NCI-H748 treated with DMSO at 0.1 percent for 48 hours (cell line): ENCODE results near the gene KRTAP29-1.
"Not testable (repeated sequence)": the region's sequence is repeated elsewhere in the genome, so short reads cannot be mapped to it uniquely, and the experiment has no call there.

Experiments used
- DNase-seq: peaks from one replicate; lab custom pipeline; 2025; lab: John Stamatoyannopoulos, UW

KRTAP29-1 gene

GRCh38 chr17:41301916-41302901 lies at the start of gene KRTAP29-1:
TSS of gene KRTAP29-1 (minus strand) at chr17:41302851. CDS start at chr17:41302851, 0 bp downstream.
- DNase-seq, result no peak

GRCh38 chr17:41351177-41351576 lies 48.5 kb upstream of the KRTAP29-1 start:
- DNase-seq, result no peak

DNA sequence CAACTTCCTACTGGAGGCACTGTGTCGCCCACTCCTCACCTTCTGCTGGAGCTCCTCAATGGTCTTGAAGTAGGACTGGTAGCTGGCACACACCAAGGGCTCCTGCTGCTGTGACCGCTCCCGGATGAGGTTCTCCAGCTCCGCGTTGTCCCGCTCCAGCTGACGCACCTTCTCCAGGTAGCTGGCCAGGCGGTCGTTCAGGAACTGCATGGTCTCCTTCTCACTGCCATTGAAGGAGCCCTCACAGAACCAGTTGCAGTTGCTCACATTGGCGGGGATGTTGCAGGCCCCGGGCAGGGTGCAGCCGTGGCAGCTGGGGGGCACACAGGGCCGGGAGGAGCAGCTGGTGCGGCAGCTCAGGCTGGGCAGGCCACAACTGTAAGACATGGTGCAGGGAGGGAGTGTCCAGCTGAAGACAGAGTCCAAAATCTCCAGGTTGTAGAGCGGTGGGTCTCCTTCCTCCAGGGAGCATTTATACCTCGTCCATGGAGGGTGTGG lies 47.8 kb upstream of the KRTAP29-1 start, which contains the start of gene KRT33A:
TSS of gene KRT33A (minus strand) at position 448 of the 498 bp plus-strand sequence. CDS start at position 387, 61 bp downstream.
- not testable (repeated sequence) for DNase-seq

GRCh38 chr17:41347869-41348760 lies 45.5 kb upstream of the KRTAP29-1 start:
- DNase-seq, result no peak

DNA sequence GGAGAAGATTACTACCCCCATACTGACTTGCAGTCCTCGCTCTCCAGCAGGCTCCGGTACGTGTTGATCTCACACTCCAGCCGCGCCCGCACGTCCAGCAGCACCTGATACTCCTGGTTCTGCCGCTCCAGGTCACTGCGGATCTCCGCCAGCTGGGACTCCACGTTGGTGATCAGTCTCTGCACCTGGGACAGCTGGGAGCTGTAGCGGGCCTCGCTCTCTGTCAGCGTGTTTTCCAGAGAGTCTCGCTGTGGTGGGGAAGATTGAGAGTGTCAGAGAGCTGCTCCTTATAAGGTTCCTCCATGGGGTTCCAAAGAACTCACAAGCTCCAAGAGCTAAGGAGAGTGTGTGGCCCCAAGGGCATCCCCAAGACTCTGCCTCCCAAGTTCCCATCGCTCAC lies 43.8 kb upstream of the KRTAP29-1 start:
- DNase-seq, result not testable (repeated sequence)

- DNase-seq, result no peak
Measured at GRCh38 chr17:41345992-41346391, 43.3 kb upstream of the KRTAP29-1 start.

GRCh38 chr17:41343029-41343428 lies 40.4 kb upstream of the KRTAP29-1 start:
- DNase-seq, result no peak

DNA sequence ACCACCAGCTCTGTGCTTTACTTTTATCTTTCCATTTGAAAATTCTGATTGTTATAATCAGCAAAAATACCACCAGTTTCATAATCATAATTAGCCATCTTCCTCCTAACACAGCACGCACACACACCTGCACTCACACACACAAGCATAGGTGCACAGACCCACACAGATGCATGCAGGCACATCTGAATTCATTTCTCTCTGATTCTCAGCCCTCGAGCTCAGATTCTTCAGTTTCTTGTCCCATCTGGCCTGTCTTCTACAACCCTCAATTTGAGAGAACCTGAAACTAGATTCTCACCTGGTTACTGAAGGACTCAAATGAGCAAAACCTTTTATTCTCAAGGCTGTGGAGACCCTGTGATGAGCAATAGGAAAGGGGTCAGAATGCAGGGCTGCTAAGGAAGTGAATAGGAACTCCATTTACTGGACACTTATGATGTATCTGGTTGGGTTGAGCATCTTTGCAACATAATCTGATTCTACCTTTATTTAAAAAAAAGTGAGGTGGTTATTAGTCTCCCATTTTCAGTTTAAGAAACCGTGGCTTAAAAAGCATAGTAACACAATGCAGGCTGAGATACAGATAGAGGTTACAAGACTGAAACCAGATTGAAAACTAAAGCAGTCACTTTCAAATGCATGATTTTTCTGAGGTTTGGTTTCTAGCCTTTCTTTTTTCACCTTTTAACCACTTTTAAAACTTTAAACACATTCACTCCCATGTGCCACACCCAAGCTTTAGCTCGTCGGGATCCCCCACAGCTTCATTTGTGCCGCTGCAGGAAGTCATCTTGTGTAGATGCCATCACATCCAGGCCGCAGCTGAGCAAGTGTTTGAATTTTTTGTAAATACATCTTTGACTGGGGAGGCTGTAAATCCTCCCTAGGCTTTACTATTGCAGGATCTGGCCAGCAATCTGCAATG lies 38.5 kb upstream of the KRTAP29-1 start:
- no peak for DNase-seq

- no peak for DNase-seq
Measured at GRCh38 chr17:41340494-41340893, 37.8 kb upstream of the KRTAP29-1 start.

DNA sequence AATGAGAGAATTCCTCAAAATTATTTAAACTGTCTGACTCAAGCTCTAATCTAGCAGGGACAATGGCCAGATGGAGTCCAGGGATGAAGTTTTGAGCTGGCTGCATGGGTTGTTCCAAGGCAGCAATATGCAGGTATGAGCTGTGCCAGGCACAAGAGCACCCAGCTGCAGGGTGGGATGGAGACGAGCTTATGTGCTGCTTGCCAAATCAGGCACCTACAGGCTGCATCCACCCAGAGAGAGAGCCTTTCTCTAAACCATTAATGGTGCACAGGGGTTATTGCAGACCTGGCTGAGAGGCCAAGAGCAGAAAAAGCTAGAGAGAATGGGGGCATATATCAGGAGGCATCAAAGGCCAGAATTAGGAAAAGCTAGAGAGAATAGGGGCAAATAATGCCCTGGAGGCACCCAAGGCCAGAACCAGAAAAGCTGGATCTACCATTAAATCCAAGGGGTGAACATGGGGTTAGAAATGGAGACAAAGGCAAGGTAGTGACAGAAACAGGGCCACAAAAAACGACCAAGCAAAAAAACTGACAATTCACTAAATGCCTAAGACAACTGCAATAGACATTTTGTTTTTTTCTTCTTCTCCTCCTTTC lies 37.0 kb upstream of the KRTAP29-1 start:
- no peak for DNase-seq

GRCh38 chr17:41338961-41339485 lies 36.4 kb upstream of the KRTAP29-1 start:
- no peak for DNase-seq

DNA sequence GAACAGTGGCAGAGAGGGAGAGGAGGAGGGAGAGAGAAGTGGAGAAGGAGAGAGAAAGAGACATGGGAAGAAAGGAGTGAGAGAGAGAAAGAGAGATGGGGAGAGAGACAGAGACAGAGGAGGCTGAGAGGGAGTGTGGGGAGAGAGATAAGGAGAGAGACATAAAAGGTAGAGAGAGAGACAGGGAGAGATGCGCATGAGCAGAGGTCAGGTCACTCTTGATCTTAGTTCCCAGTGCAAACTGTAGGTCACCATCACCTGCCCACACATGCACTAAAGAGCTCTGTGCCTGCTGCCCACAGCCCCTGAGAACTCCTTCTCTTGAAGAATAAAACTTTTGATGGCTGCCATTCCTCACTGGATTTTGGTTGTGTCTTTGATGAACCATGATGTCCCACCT lies 33.1 kb upstream of the KRTAP29-1 start:
- no peak for DNase-seq

DNA sequence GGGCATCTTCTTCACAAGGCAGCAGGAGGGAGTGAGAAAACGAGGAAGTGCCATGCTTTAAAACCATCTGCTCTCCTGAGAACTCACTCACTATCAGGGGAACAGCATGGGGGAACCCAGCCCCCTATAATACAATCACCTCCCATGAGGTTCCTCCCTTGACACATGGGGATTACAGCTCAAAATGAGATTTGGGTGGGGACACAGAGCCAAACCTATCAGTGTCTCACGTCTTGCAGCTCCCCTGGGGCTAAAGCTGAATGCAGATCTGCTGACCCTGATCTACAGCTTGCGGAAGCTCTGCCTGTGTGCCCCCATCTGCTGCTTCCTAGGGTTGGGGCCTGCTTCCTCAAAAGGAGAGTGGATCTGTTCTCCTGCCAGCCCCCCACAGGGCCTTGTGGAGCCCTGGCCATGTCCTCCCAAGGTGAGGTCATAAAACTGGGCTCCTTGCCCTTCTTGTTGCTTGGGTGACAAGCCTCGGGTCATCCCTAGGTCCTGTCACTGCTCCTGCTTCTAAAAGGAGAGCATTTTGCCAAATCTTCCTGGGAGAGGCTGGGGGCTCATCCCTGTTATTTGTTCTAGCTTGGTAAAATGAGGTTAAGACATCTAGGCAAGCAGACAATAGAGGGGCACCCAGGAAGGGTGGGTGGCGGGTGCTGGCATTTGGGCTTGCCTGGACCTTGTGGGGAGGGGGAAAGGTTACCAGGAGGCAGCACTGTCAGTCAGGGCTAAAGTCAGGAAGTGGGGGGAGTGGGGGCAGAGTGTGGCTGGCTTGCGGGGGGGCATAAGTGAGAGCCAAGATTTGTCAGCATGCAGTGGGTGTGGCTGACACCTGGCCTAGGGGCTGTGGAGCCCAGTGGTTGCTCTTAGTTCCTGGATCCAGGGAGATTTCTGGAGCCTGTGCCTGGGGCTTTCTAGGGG lies 32.0 kb upstream of the KRTAP29-1 start:
- no peak for DNase-seq

DNA sequence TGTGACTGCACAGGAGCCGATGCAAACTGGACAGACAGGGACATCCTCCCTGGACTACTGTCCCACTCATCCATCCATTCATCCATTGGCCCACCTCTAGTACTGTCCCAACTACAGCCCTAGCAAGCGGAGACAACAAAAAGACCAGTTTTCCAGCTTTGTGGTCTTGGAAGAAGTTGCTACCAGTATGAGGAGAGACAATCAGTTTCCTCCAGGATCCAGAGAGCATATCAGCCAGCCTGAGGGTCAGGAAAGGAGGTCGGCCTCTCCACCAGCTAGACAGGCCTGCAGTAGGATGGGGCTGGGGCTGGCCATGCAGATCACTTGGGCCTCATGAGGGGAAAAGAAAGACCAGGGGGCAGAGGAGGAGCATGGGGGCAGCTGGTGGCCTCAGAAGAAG lies 31.2 kb upstream of the KRTAP29-1 start:
- no peak for DNase-seq

GRCh38 chr17:41333098-41333497 lies 30.4 kb upstream of the KRTAP29-1 start:
- no peak for DNase-seq

DNA sequence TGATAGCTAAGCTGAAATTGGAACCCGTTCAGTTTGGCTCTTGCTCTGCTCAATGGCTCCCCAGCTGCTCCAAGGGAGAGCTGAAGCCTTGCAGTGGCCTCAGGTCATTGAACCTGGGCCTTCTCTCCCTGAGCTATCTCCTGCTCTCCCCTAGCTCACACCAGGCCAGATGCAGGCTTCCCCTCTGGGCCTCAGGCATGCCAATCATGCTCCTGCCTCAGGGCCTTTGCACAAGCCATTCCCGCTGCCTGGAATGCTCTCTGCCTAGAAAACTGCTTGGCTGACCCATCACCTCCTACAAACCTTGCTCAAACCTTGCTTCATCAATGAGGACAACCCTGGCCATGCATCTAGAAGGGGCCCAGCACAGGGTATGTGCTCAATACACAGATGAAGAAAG lies 29.6 kb upstream of the KRTAP29-1 start:
- DNase-seq, result no peak

DNA sequence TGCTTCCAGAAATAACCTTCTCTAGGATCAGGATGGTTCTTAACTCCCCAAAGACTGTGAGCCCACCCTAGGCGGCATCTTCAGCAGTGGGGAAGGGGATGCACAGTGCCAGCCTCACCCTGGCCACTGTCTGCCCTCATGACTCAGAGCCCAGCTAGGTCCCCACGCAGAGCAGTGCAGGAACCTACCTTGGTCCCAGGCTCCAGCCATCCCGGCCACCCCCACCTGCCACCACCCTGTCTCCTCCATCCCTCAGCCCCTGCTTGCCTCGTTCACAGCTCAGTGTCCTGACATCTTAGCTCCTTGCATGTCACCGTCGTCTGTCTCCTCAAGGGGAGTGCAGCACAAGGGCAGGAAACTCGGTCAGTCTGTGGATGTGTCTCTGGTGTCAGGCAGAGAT lies 29.0 kb upstream of the KRTAP29-1 start:
- no peak for DNase-seq

DNA sequence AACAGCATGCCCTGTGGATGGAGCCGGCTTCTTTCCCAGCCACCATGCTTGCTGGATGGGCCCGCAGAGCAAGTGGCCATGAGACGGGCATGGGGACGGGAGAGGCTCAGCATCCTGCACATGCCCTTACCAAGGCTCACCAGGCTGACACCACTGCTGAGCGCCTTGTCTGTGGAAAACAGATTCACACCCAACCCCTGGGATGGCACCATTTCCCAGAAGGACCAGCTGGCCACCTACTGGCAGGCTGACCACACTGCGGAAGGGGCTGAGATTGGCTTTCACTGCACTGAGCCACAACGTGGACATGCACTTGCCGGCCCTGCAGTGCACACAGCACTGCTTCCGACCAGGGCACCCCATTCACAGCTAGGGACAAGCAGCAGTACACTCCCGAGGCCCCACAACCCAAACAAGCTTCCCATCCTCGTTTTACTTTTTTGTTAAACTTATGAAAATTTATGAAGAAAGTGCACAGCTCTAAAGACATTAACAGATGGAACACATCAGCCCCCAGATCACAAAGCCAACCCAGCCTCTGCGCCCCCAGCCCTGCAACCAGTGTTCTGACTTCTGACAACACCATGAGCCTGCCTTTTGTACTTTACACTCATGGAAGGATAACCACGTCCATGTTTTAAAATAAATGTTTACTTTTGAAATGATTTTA lies 26.8 kb upstream of the KRTAP29-1 start:
- DNase-seq, result peak; percentile 40

- no peak for DNase-seq
Measured at GRCh38 chr17:41328207-41328606, 25.6 kb upstream of the KRTAP29-1 start.
